Fibroblast of lung (primary cell): ENCODE data around the gene DNAJC7. TPM values are rescaled to one million over a fixed set of nuclear protein-coding genes. Genes with fewer than 3 reads are reported as not detected.
"Not testable (repeated sequence)": the region's sequence is repeated elsewhere in the genome, so short reads cannot be mapped to it uniquely, and the experiment has no call there.

Experiments used
- DNase-seq, 2 donors: peaks; one replicate each; pipeline versions ENCODE4 v3.0.0 to v3.0.0-alpha.2; 2010; ENCODE audit warnings: low read depth in 2 of 2
- H2AFZ ChIP-seq: 2 replicates; pipeline ENCODE4 v1.5.1; 2012; ENCODE audit warnings: low read length, control low read depth, inconsistent platforms
- H3K27ac ChIP-seq: 2 replicates; pipeline ENCODE4 v1.5.1; 2011; ENCODE audit warnings: low read length, control low read depth; ENCODE audit not compliant: insufficient read depth
- H3K27me3 ChIP-seq: 2 replicates; pipeline ENCODE4 v1.5.1; 2011; ENCODE audit warnings: mild to moderate bottlenecking, low read length; ENCODE audit not compliant: control insufficient read depth, insufficient read depth
- H3K36me3 ChIP-seq: 2 replicates; pipeline ENCODE4 v1.5.1; 2011; ENCODE audit warnings: low read length; ENCODE audit not compliant: control insufficient read depth, insufficient read depth
- H3K4me1 ChIP-seq: 2 replicates; pipeline ENCODE4 v1.5.1; 2011; ENCODE audit warnings: low read length; ENCODE audit not compliant: control insufficient read depth, insufficient read depth; ENCODE audit errors: extremely low read depth
- H3K4me2 ChIP-seq: 2 replicates; pipeline ENCODE4 v1.5.1; 2011; ENCODE audit warnings: low read length, control low read depth; ENCODE audit not compliant: insufficient read depth; ENCODE audit errors: extremely low read depth
- H3K4me3 ChIP-seq, 4 experiments: fragments of 200-600 bp in 1 of 4; sonication (generic) in 1 of 4; replicated peaks in 1 of 4; 2 replicates each; pipeline ENCODE4 v1.5.1; 2011 to 2016; ENCODE audit warnings: low read length in 4 of 4, low read depth in 3 of 4, mild to moderate bottlenecking in 3 of 4, control low read depth in 2 of 4, inconsistent platforms in 1 of 4, mixed read lengths in 1 of 4; ENCODE audit not compliant: insufficient read depth in 1 of 4; ENCODE audit errors: control extremely low read depth in 1 of 4
- H3K79me2 ChIP-seq: 2 replicates; pipeline ENCODE4 v1.5.1; 2012; ENCODE audit warnings: mild to moderate bottlenecking, low read length, inconsistent platforms; ENCODE audit not compliant: control insufficient read depth, insufficient read depth
- H3K9ac ChIP-seq: 2 replicates; pipeline ENCODE4 v1.5.1; 2011; ENCODE audit warnings: mild to moderate bottlenecking, low read length, control low read depth; ENCODE audit not compliant: insufficient read depth
- H3K9me3 ChIP-seq: 2 replicates; pipeline ENCODE4 v1.5.1; 2012; ENCODE audit warnings: low read depth, low read length; ENCODE audit not compliant: control insufficient read depth, insufficient read depth
- H4K20me1 ChIP-seq: 2 replicates; pipeline ENCODE4 v1.5.1; 2011; ENCODE audit warnings: low read length; ENCODE audit not compliant: control insufficient read depth, insufficient read depth; ENCODE audit errors: extremely low read depth
- EZH2 ChIP-seq: IDR thresholded peaks from 2 replicates; pipeline ENCODE4 v1.5.1; 2012; ENCODE audit warnings: low read length, control low read depth, mild to moderate bottlenecking; ENCODE audit errors: missing control alignments
- polyA plus RNA-seq, 2 donors: library from polyadenylated mRNA; depleted of rRNA in 1 of 2; stranded (reverse) in 1 of 2; unstranded in 1 of 2; fragments of >200 nt; gene quantifications; 2 replicates each; pipeline ENCODE4 v1.2.1, GENCODE V29; 2011 to 2012; ENCODE audit warnings: missing spikeins in 1 of 2
- total RNA-seq: library from RNA; depleted of rRNA; stranded (reverse); fragments of >200 nt; gene quantifications from 2 replicates; pipeline ENCODE4 v1.2.1, GENCODE V29; 2014
- TF ChIP-seq, protein P1 (sequence below), 2 donors: IDR thresholded peaks in 1 of 2; conservative IDR thresholded peaks in 1 of 2; 1 replicate in 1 of 2; 2 replicates in 1 of 2; pipeline ENCODE4 v1.5.1; 2011 to 2012; ENCODE audit warnings: low read length in 2 of 2, control low read depth in 1 of 2, inconsistent platforms in 1 of 2, low read depth in 1 of 2, mild to moderate bottlenecking in 1 of 2

The DNAJC7 gene
- total and polyA plus RNA-seq, 2 donors (not counting 1 experiment from before 2014, with no cell fraction given), result 53.5 to 78.8 TPM

DNA sequence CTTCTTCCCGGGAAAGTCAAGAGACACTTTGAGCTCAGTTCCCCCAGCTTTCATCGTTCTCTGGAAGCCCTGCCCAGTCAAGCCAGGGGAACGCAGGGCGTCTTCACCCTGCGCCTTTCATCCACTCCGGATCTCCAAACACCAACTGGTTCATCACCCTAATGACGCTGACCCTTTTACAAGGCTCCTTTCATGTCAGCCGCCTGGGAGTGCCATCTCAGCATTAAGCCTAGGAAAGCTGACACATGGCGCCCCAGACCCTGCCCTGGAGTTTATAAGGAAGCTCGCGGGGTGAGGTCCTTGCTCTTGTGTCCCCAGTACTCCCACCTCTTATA is 594 bp upstream of the DNAJC7 start:
- Histone ChIP-seq H3K4me1 (peaks cover 4% of the 10 kb centered on the region), H3K36me3 (peaks cover 7% of the 10 kb centered on the region), H3K9me3 (no peaks in the 10 kb centered on the region), H3K4me2 (peak overlapping the region; percentile 93), H3K4me3 (peak overlapping the region; percentile 80 to 99 (median 88)), H3K79me2 (peaks cover 58% of the 10 kb centered on the region), H2AFZ (peak overlapping the region; percentile 94), H3K9ac (peak overlapping the region; percentile 98), H4K20me1 (no peaks in the 10 kb centered on the region), H3K27ac (peak overlapping the region; percentile 96), H3K27me3 (no peaks in the 10 kb centered on the region)
- no peak for TF ChIP-seq EZH2
- TF ChIP-seq, protein P1, sequence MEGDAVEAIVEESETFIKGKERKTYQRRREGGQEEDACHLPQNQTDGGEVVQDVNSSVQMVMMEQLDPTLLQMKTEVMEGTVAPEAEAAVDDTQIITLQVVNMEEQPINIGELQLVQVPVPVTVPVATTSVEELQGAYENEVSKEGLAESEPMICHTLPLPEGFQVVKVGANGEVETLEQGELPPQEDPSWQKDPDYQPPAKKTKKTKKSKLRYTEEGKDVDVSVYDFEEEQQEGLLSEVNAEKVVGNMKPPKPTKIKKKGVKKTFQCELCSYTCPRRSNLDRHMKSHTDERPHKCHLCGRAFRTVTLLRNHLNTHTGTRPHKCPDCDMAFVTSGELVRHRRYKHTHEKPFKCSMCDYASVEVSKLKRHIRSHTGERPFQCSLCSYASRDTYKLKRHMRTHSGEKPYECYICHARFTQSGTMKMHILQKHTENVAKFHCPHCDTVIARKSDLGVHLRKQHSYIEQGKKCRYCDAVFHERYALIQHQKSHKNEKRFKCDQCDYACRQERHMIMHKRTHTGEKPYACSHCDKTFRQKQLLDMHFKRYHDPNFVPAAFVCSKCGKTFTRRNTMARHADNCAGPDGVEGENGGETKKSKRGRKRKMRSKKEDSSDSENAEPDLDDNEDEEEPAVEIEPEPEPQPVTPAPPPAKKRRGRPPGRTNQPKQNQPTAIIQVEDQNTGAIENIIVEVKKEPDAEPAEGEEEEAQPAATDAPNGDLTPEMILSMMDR (conservative IDR thresholded peaks at IDR 0.05 in 1 of 2, IDR thresholded peaks at IDR 0.05 in 1 of 2; ENCODE audit: low read depth in 1 of 2, low read length in 2 of 2), result no peak
- no peak for DNase-seq

- DNase-seq, result peak; percentile 29 to 31
- TF ChIP-seq EZH2, result no peak
- TF ChIP-seq, protein P1 (conservative IDR thresholded peaks at IDR 0.05 in 1 of 2, IDR thresholded peaks at IDR 0.05 in 1 of 2; ENCODE audit: low read depth in 1 of 2, low read length in 2 of 2), result no peak
Observed at GRCh38 chr17:42016411-42016831, 818 bp downstream of the DNAJC7 start.

GRCh38 chr17:42013740-42014139 is 3.5 kb downstream of the DNAJC7 start:
- not testable (repeated sequence) for H3K4me3 ChIP-seq, H3K27ac ChIP-seq, H4K20me1 ChIP-seq, H2AFZ ChIP-seq, H3K27me3 ChIP-seq, H3K4me2 ChIP-seq, H3K4me1 ChIP-seq, H3K9me3 ChIP-seq, DNase-seq, H3K9ac ChIP-seq, H3K36me3 ChIP-seq
- peaks cover 82% of the 10 kb centered on the region for H3K79me2 ChIP-seq

More at GRCh38 chr17:42016411-42016831, 818 bp downstream of the DNAJC7 start:
- H3K27ac ChIP-seq, result peak overlapping the region; percentile 96
- H3K4me3 ChIP-seq, result peak overlapping the region; percentile 80 to 99 (median 88)
- H3K4me1 ChIP-seq, result peaks cover 4% of the 10 kb centered on the region
- H3K79me2 ChIP-seq, result peaks cover 70% of the 10 kb centered on the region
- H3K4me2 ChIP-seq, result peak overlapping the region; percentile 88
- peak overlapping the region; percentile 98 for H3K9ac ChIP-seq
- no peaks in the 10 kb centered on the region for H3K27me3 ChIP-seq
- H3K36me3 ChIP-seq, result no peaks in the 10 kb centered on the region
- H3K9me3 ChIP-seq, result no peaks in the 10 kb centered on the region
- H4K20me1 ChIP-seq, result no peaks in the 10 kb centered on the region
- no peak overlapping the region for H2AFZ ChIP-seq

GRCh38 chr17:42012363-42012762 is 4.9 kb downstream of the DNAJC7 start:
- H3K4me1 ChIP-seq, H3K27me3 ChIP-seq, H3K9ac ChIP-seq, H3K9me3 ChIP-seq, H3K36me3 ChIP-seq, H3K27ac ChIP-seq, DNase-seq, H3K4me2 ChIP-seq, H2AFZ ChIP-seq, H3K4me3 ChIP-seq, H4K20me1 ChIP-seq: not testable (repeated sequence)
- peaks cover 91% of the 10 kb centered on the region for H3K79me2 ChIP-seq
